K562 (cell line): ENCODE measurements around the gene APOO. TPM values are rescaled to one million over a fixed set of nuclear protein-coding genes. Genes with fewer than 3 reads are reported as not detected.

ENCODE experiments used
- ATAC-seq: fragments of 200-7000 bp; cut with Tn5 transposase; 3 replicates; pipeline ENCODE4 v1.9.1; 2020; ENCODE audit warnings: moderate library complexity
- BruUV-seq: library from RNA; stranded (reverse); fragments of 400-500 nt; replicated peaks from 2 replicates; lab custom pipeline; 2021; lab: Mats Ljungman, UMichigan
- CTCF ChIA-PET: fragments of 300-600 bp; formaldehyde crosslinking; extraction: SDS; loops from one replicate; lab custom pipeline; 2021; ENCODE audit warnings: low intra/inter-chr PET ratio; lab: Yijun Ruan, JAX
- POLR2A ChIA-PET: fragments of 300-600, 350-650 bp; sonication (Branson Sonifier 250); formaldehyde crosslinking; extraction: SDS; loops from one replicate; lab custom pipeline; 2021; ENCODE audit warnings: antibody characterized with exemption, inconsistent platforms; lab: Yijun Ruan, JAX
- DNase-seq, 4 experiments: peaks; one replicate each; pipeline versions ENCODE4 v3.0.0 to v3.0.0-alpha.2; 2011 to 2018; ENCODE audit warnings: low spot score in 3 of 4, mixed read lengths in 3 of 4; ENCODE audit errors: extremely low read depth in 1 of 4
- FAIRE-seq: peaks from 2 replicates; lab custom pipeline; 2011; peaks lifted over from hg19 to GRCh38; lab: Jason Lieb, UNC
- H2AFZ ChIP-seq: 2 replicates; pipeline ENCODE4 v1.6.0; 2011; ENCODE audit warnings: low read depth, low read length, control low read depth, inconsistent platforms
- H3K27ac ChIP-seq: fragments of 200-600 bp; 3 replicates; pipeline ENCODE4 v1.8.0; 2011; ENCODE audit warnings: low read depth, mild to moderate bottlenecking, control low read depth, inconsistent platforms, low read length, moderate library complexity, mixed read lengths; ENCODE audit errors: extremely low read depth
- H3K27me3 ChIP-seq, 2 experiments: fragments of 300-600 bp in 1 of 2; 2 replicates in 1 of 2; 3 replicates in 1 of 2; pipeline versions ENCODE4 v1.6.0 to v1.8.0; 2011; ENCODE audit warnings: inconsistent platforms in 2 of 2, low read length in 2 of 2, mild to moderate bottlenecking in 1 of 2, mixed read lengths in 1 of 2, moderate library complexity in 1 of 2; ENCODE audit not compliant: control insufficient read depth in 2 of 2, insufficient read depth in 2 of 2
- H3K36me3 ChIP-seq: fragments of 300-600 bp; 3 replicates; pipeline ENCODE4 v1.8.0; 2011; ENCODE audit warnings: mild to moderate bottlenecking, low read length, inconsistent platforms; ENCODE audit not compliant: control insufficient read depth, insufficient read depth
- H3K4me1 ChIP-seq, 2 experiments: fragments of 200-600 bp in 1 of 2; replicated peaks in 1 of 2; 2 replicates in 1 of 2; 3 replicates in 1 of 2; pipeline versions ENCODE4 v1.5.1 to v1.8.0; 2011; ENCODE audit warnings: inconsistent platforms in 2 of 2, low read length in 2 of 2, mild to moderate bottlenecking in 1 of 2, mixed read lengths in 1 of 2, moderate library complexity in 1 of 2; ENCODE audit not compliant: control insufficient read depth in 2 of 2, insufficient read depth in 2 of 2
- H3K4me2 ChIP-seq: 2 replicates; pipeline ENCODE4 v1.6.1; 2011; ENCODE audit warnings: low read length, control low read depth, inconsistent platforms, mixed read lengths; ENCODE audit not compliant: insufficient read depth
- H3K4me3 ChIP-seq: fragments of 200-600 bp; sonication (generic), shearing (Covaris generic); 2 replicates; pipeline ENCODE4 v1.5.1; 2016; ENCODE audit warnings: control low read depth, inconsistent platforms
- H3K79me2 ChIP-seq: fragments of 200-600 bp; 3 replicates; pipeline ENCODE4 v1.8.0; 2011; ENCODE audit warnings: low read length, inconsistent platforms; ENCODE audit not compliant: control insufficient read depth, insufficient read depth
- H3K9ac ChIP-seq, 2 experiments: 2 replicates each; pipeline versions ENCODE4 v1.6.0 to v1.6.1; 2011; ENCODE audit warnings: low read depth in 2 of 2, low read length in 2 of 2, control low read depth in 1 of 2, inconsistent platforms in 1 of 2, mild to moderate bottlenecking in 1 of 2, mixed read lengths in 1 of 2; ENCODE audit not compliant: insufficient read depth in 1 of 2
- H3K9me1 ChIP-seq: one replicate; pipeline ENCODE4 v1.6.0; 2011; ENCODE audit warnings: inconsistent platforms, mild to moderate bottlenecking, low read length, moderate library complexity; ENCODE audit not compliant: control insufficient read depth, insufficient read depth
- H3K9me3 ChIP-seq: replicated peaks from 2 replicates; pipeline ENCODE4 v1.5.1; 2011; ENCODE audit warnings: low read depth, low read length, inconsistent platforms; ENCODE audit not compliant: control insufficient read depth, insufficient read depth
- H4K20me1 ChIP-seq: replicated peaks from 2 replicates; pipeline ENCODE4 v1.6.1; 2011; ENCODE audit warnings: low read length, inconsistent platforms, mixed read lengths; ENCODE audit not compliant: control insufficient read depth, insufficient read depth
- ATF3 ChIP-seq, 2 experiments: fragments of 450-650 bp in 1 of 2; sonication (generic) in 1 of 2; formaldehyde crosslinking in 1 of 2; IDR thresholded peaks in 1 of 2; conservative IDR thresholded peaks in 1 of 2; 2 replicates each; pipeline versions ENCODE4 v1.6.1 to v1.8.1; 2016 to 2023; ENCODE audit warnings: mild to moderate bottlenecking in 2 of 2, moderate library complexity in 2 of 2, inconsistent platforms in 1 of 2, missing genetic modification reagents in 1 of 2
- BMI1 ChIP-seq: fragments of 150-350 bp; IDR thresholded peaks from 2 replicates; pipeline ENCODE4 v1.6.1; 2014; ENCODE audit warnings: low read length
- CBFB ChIP-seq: sonication (generic); formaldehyde crosslinking; IDR thresholded peaks from 2 replicates; pipeline ENCODE4 v1.4.0; 2020; ENCODE audit warnings: mild to moderate bottlenecking, missing genetic modification reagents
- ELF1 ChIP-seq: fragments of 200-800 bp; sonication (Bioruptor generic); IDR thresholded peaks from 2 replicates; pipeline ENCODE4 v1.6.1; 2016; ENCODE audit warnings: missing genetic modification characterization, missing compliant biosample characterization
- FOXO4 ChIP-seq: fragments of 450-650 bp; formaldehyde crosslinking; IDR thresholded peaks from 2 replicates; pipeline ENCODE4 v1.4.0; 2020; ENCODE audit warnings: mild to moderate bottlenecking, moderate library complexity
- GATA2 ChIP-seq: sonication (generic); formaldehyde crosslinking; IDR thresholded peaks from 2 replicates; pipeline ENCODE4 v1.4.0; 2020; ENCODE audit warnings: mild to moderate bottlenecking, missing genetic modification reagents
- HDGF ChIP-seq: fragments of 450-650 bp; IDR thresholded peaks from 2 replicates; pipeline ENCODE4 v1.6.1; 2016
- HMG20A ChIP-seq: fragments of 450-650 bp; formaldehyde crosslinking; conservative IDR thresholded peaks from 2 replicates; pipeline ENCODE4 v1.4.0; 2020; ENCODE audit warnings: mild to moderate bottlenecking, mixed read lengths
- ILF3 ChIP-seq: fragments of 450-650 bp; IDR thresholded peaks from 2 replicates; pipeline ENCODE4 v1.6.1; 2018; ENCODE audit warnings: antibody characterized with exemption, mild to moderate bottlenecking, moderate library complexity, borderline replicate concordance
- JUNB ChIP-seq: fragments of 450-650 bp; formaldehyde crosslinking; conservative IDR thresholded peaks from 2 replicates; pipeline ENCODE4 v1.4.0; 2020; ENCODE audit warnings: mild to moderate bottlenecking
- KLF10 ChIP-seq: fragments of 250-450 bp; sonication (Bioruptor Pico); IDR thresholded peaks from 2 replicates; pipeline ENCODE4 v1.6.1; 2021; ENCODE audit warnings: matching md5 sums
- PHF20 ChIP-seq: fragments of 450-650 bp; IDR thresholded peaks from 2 replicates; pipeline ENCODE4 v1.6.1; 2018; ENCODE audit not compliant: partially characterized antibody
- SRSF3 ChIP-seq: fragments of 200-400 bp; formaldehyde crosslinking; IDR thresholded peaks from 2 replicates; pipeline ENCODE4 v1.6.1; 2016; ENCODE audit warnings: mild to moderate bottlenecking, low read length, moderate library complexity; ENCODE audit not compliant: insufficient read depth
- TAL1 ChIP-seq: fragments of 450-650 bp; IDR thresholded peaks from 2 replicates; pipeline ENCODE4 v1.6.1; 2016; ENCODE audit warnings: mild to moderate bottlenecking
- TCF7L2 ChIP-seq: fragments of 150-350 bp; IDR thresholded peaks from 2 replicates; pipeline ENCODE4 v1.6.1; 2016; ENCODE audit warnings: low read depth, mild to moderate bottlenecking, low read length, moderate library complexity
- ZNF551 ChIP-seq: fragments of 250-450 bp; sonication (Bioruptor Pico); IDR thresholded peaks from 2 replicates; pipeline ENCODE4 v1.5.0; 2021; ENCODE audit warnings: mild to moderate bottlenecking, moderate library complexity
- in situ Hi-C: fragments of 300-500 bp; cut with MboI; formaldehyde crosslinking; loops from 4 replicates; pipeline ENCODE4 v1.15.0; 2018; ENCODE audit warnings: inconsistent platforms, mixed read lengths
- intact Hi-C: fragments of 100-400 bp; cut with micrococcal nuclease; formaldehyde crosslinking; loops from 2 replicates; pipeline ENCODE4 v1.14.2; 2022
- polyA plus RNA-seq, 8 experiments: library from polyadenylated mRNA; depleted of rRNA in 4 of 8; stranded (reverse) in 5 of 8; unstranded in 3 of 8; fragments of >200 nt; fragmentation: Nextera tagmentation in 2 of 8; fragmentation: Illumina TruSeq in 1 of 8; extraction: Ambion mirVana in 2 of 8; extraction: Trizol in 1 of 8; gene quantifications; 2 replicates each; pipeline versions ENCODE4 v1.2.1 to v1.2.3, GENCODE V29; 2011 to 2014; ENCODE audit warnings: inconsistent platforms in 1 of 8, missing spikeins in 1 of 8
- total RNA-seq, 7 experiments: library from RNA; depleted of rRNA in 6 of 7; stranded (reverse); fragments of >200 nt in 6 of 7; fragmentation: Illumina TruSeq in 2 of 7; extraction: Trizol in 2 of 7; gene quantifications; 2 replicates each; pipeline versions ENCODE4 v1.2.1 to v1.2.3, GENCODE V29; 2011 to 2021; ENCODE audit warnings: low replicate concordance in 1 of 7
- TF ChIP-seq, protein P1 (sequence below): fragments of 150-350 bp; conservative IDR thresholded peaks from 2 replicates; pipeline ENCODE4 v1.6.1; 2014; ENCODE audit warnings: low read length
- TF ChIP-seq, protein P2 (sequence below): sonication (generic); formaldehyde crosslinking; IDR thresholded peaks from 2 replicates; pipeline ENCODE4 v1.8.0; 2022; ENCODE audit warnings: mild to moderate bottlenecking, missing genetic modification reagents

Gene APOO
- total and polyA plus RNA-seq, 9 of the 15 experiments (the other 6 are each of a cell fraction or from before 2014, with no cell fraction given) = 37.3 to 76.4 (median 60.8) TPM

- TF ChIP-seq, protein P1, sequence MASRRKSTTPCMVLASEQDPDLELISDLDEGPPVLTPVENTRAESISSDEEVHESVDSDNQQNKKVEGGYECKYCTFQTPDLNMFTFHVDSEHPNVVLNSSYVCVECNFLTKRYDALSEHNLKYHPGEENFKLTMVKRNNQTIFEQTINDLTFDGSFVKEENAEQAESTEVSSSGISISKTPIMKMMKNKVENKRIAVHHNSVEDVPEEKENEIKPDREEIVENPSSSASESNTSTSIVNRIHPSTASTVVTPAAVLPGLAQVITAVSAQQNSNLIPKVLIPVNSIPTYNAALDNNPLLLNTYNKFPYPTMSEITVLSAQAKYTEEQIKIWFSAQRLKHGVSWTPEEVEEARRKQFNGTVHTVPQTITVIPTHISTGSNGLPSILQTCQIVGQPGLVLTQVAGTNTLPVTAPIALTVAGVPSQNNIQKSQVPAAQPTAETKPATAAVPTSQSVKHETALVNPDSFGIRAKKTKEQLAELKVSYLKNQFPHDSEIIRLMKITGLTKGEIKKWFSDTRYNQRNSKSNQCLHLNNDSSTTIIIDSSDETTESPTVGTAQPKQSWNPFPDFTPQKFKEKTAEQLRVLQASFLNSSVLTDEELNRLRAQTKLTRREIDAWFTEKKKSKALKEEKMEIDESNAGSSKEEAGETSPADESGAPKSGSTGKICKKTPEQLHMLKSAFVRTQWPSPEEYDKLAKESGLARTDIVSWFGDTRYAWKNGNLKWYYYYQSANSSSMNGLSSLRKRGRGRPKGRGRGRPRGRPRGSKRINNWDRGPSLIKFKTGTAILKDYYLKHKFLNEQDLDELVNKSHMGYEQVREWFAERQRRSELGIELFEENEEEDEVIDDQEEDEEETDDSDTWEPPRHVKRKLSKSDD = no peak
- TF ChIP-seq KLF10 (CRISPR knock-in tag) = no peak
- no peak for TF ChIP-seq HMG20A
- TF ChIP-seq, protein P2, sequence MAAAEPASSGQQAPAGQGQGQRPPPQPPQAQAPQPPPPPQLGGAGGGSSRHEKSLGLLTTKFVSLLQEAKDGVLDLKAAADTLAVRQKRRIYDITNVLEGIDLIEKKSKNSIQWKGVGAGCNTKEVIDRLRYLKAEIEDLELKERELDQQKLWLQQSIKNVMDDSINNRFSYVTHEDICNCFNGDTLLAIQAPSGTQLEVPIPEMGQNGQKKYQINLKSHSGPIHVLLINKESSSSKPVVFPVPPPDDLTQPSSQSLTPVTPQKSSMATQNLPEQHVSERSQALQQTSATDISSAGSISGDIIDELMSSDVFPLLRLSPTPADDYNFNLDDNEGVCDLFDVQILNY (CRISPR knock-in tag) = no peak
- TF ChIP-seq FOXO4 (CRISPR knock-in tag) = no peak
Observed at GRCh38 chrX:23857935-23858334, 49.8 kb downstream of the APOO start (continued).

GRCh38 chrX:23857363-23857762, 50.4 kb downstream of the APOO start:
- Histone ChIP-seq H3K4me3 (no peak overlapping the region), H3K4me2 (no peak overlapping the region), H3K27me3 (no peaks in the 10 kb centered on the region), H3K79me2 (no peaks in the 10 kb centered on the region), H2AFZ (no peak overlapping the region), H4K20me1 (no peaks in the 10 kb centered on the region), H3K36me3 (peaks cover 12% of the 10 kb centered on the region; the same call in 1 of the 3 replicates), H3K27ac (no peak overlapping the region), H3K9me3 (no peaks in the 10 kb centered on the region), H3K9me1 (no peaks in the 10 kb centered on the region), H3K4me1 (no peaks in the 10 kb centered on the region; a peak in 2 of 5 replicates), H3K9ac (no peak overlapping the region)
- FAIRE-seq (no peak), DNase-seq (no peak), ATAC-seq (no peak)
- in situ Hi-C loops (no loop called here), intact Hi-C loops (no loop called here)
- POLR2A ChIA-PET = interaction anchor here (0.6 to 0.9 kb wide), 2 partner anchors 10 to 540 kb away, joined by 3 read pairs; no protein-coding TSS in a partner anchor
- CTCF ChIA-PET = no interaction called here
- BruUV-seq = no TSS peak
- no peak for TF ChIP-seq SRSF3
- TF ChIP-seq BMI1 = no peak
- no peak for TF ChIP-seq PHF20
- TF ChIP-seq ILF3 = no peak
- no peak for TF ChIP-seq ATF3 (IDR thresholded peaks at IDR 0.05)
- no peak for TF ChIP-seq ATF3 (CRISPR knock-in tag; conservative IDR thresholded peaks at IDR 0.05)
- no peak for TF ChIP-seq TCF7L2
- no peak for TF ChIP-seq GATA2
- TF ChIP-seq ELF1 = no peak
- no peak for TF ChIP-seq TAL1
- no peak for TF ChIP-seq JUNB (CRISPR knock-in tag)
- TF ChIP-seq HDGF = no peak
- TF ChIP-seq ZNF551 = no peak
- TF ChIP-seq CBFB = no peak
